NCI-H2081 (cell line): ENCODE results near the gene TRPM8.

ENCODE experiments used
- DNase-seq, 2 experiments: peaks; one replicate each; lab custom pipeline; 2025; lab: John Stamatoyannopoulos, UW

The TRPM8 gene

GRCh38 chr2:234002281-234002680, 85.1 kb downstream of the TRPM8 start:
- no peak for DNase-seq

- peak in 1 of 2 experiments; percentile 6 for DNase-seq
Observed at GRCh38 chr2:234003972-234004617, 86.9 kb downstream of the TRPM8 start.

- DNase-seq = no peak
Observed at GRCh38 chr2:234005126-234005525, 88.0 kb downstream of the TRPM8 start.

GRCh38 chr2:234006501-234006900, 89.3 kb downstream of the TRPM8 start:
- DNase-seq = no peak

GRCh38 chr2:234014427-234014826, 97.3 kb downstream of the TRPM8 start:
- no peak for DNase-seq

GRCh38 chr2:234015861-234016260, 98.7 kb downstream of the TRPM8 start:
- no peak for DNase-seq

GRCh38 chr2:234019896-234020295, 102.7 kb downstream of the TRPM8 start:
- DNase-seq = peak in 1 of 2 experiments; percentile 5

GRCh38 chr2:234020332-234020731, 103.2 kb downstream of the TRPM8 start:
- no peak for DNase-seq

- no peak for DNase-seq
Observed at GRCh38 chr2:234022424-234022823, 105.3 kb downstream of the TRPM8 start.

GRCh38 chr2:234024304-234024703, 107.1 kb downstream of the TRPM8 start:
- DNase-seq = no peak

- DNase-seq = no peak
Observed at GRCh38 chr2:234025466-234025865, 108.3 kb downstream of the TRPM8 start.

GRCh38 chr2:234025891-234026401, 108.8 kb downstream of the TRPM8 start:
- DNase-seq = no peak

- no peak for DNase-seq
Observed at GRCh38 chr2:234026693-234027254, 109.6 kb downstream of the TRPM8 start.

GRCh38 chr2:234027641-234028040, 110.5 kb downstream of the TRPM8 start:
- DNase-seq = no peak

GRCh38 chr2:234029150-234029733, 112.1 kb downstream of the TRPM8 start:
- DNase-seq = no peak

GRCh38 chr2:234031207-234031606, 114.0 kb downstream of the TRPM8 start:
- no peak for DNase-seq

- no peak for DNase-seq
Observed at GRCh38 chr2:234032279-234032856, 115.2 kb downstream of the TRPM8 start.

- no peak for DNase-seq
Observed at GRCh38 chr2:234033174-234033573, 116.0 kb downstream of the TRPM8 start.

GRCh38 chr2:234033885-234034284, 116.7 kb downstream of the TRPM8 start:
- no peak for DNase-seq

- no peak for DNase-seq
Observed at GRCh38 chr2:234038076-234038802, 121.1 kb downstream of the TRPM8 start.

GRCh38 chr2:234044157-234044556, 127.0 kb downstream of the TRPM8 start:
- DNase-seq = no peak

GRCh38 chr2:234046521-234046920, 129.3 kb downstream of the TRPM8 start:
- DNase-seq = no peak
